ENCODE data around the gene CEP131. TPM values are rescaled to one million over a fixed set of nuclear protein-coding genes. Genes with fewer than 3 reads are reported as not detected.

Gene CEP131
- total and polyA plus RNA-seq, 2 of the 4 experiments (the other 2 are of a cell fraction): 4.8 to 9.6 TPM

DNA sequence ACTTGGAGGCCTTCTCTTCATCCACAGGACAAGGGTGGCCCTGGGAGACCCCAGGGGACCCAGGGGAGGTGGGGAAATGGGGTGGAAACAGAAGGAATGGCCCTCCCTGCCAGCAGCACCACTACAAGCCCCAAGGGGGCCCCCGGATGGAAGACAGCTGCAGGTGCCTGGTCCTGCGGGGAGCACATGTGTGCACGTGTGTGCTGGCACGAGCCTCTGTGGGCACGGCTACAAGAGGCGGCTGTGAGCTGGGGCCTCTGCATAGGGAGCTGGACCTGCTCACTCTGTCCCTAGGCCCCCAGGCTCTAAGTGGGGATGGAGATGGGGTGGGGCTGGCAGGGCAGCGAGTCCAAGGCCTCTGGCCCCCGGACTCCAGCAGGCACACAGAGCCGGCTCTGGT is 43.5 kb downstream of the CEP131 start:
- DNase-seq (no peak), ATAC-seq (ENCODE audit: low read depth) (no peak; the same call in 1 of the 2 replicates)
- H2BK20ac ChIP-seq (ENCODE audit: low read depth, low read length): no peak overlapping the region
- H3K23ac ChIP-seq (ENCODE audit: low read depth, low read length): no peak overlapping the region
- no peak overlapping the region for H4K8ac ChIP-seq (ENCODE audit: low read depth in 2 of 2, low read length in 2 of 2)
- H3K79me1 ChIP-seq (ENCODE audit: low read depth in 1 of 2, low read length in 2 of 2): no peaks in the 10 kb centered on the region
- H3K4me2 ChIP-seq (ENCODE audit: low read depth, low read length): no peak overlapping the region
- no peaks in the 10 kb centered on the region for H3K9me3 ChIP-seq (ENCODE audit: control insufficient read depth, insufficient read depth, low read length)
- POLR2A ChIA-PET (ENCODE audit: unreplicated experiment): no interaction called here
- H2BK5ac ChIP-seq (ENCODE audit: low read depth, low read length, poor library complexity, severe bottlenecking): no peak overlapping the region
- in situ Hi-C loops (cut with MboI; ENCODE audit: low sequenced_read_pairs) (no loop called here), dilution Hi-C loops (cut with HindIII; ENCODE audit: low sequenced_read_pairs, unreplicated experiment) (no loop called here), intact Hi-C loops (cut with micrococcal nuclease) (no loop called here)
- no peak overlapping the region for H3K18ac ChIP-seq (ENCODE audit: low read depth, low read length)
- no peak overlapping the region for H4K5ac ChIP-seq (ENCODE audit: low read depth, low read length)
- H3K27me3 ChIP-seq (ENCODE audit: control insufficient read depth, insufficient read depth, low read length): peaks cover 2% of the 10 kb centered on the region; the same call in 1 of the 2 replicates
- no peaks in the 10 kb centered on the region for H3K36me3 ChIP-seq (ENCODE audit: control insufficient read depth, insufficient read depth, low read length)
- TF ChIP-seq SMC3 (IDR thresholded peaks at IDR 0.05; ENCODE audit: low read depth, low read length): no peak
- TF ChIP-seq BHLHE40 (IDR thresholded peaks at IDR 0.05; ENCODE audit: low read depth, low read length): no peak
- no peak for TF ChIP-seq MAZ (IDR thresholded peaks at IDR 0.05; ENCODE audit: borderline replicate concordance, low read depth, low read length)
- CTCF ChIA-PET: no interaction called here
- H4K20me1 ChIP-seq (ENCODE audit: insufficient read depth, low read length): no peaks in the 10 kb centered on the region
- no peak overlapping the region for H3K4ac ChIP-seq (ENCODE audit: low read depth, low read length)
- H3K9ac ChIP-seq (ENCODE audit: low read depth, low read length): no peak overlapping the region
- no peak overlapping the region for H4K91ac ChIP-seq (ENCODE audit: insufficient read depth, low read depth, low read length)
- H2AK9ac ChIP-seq (replicated peaks; ENCODE audit: low read depth, low read length, poor library complexity): no peak overlapping the region
- H2AK5ac ChIP-seq (ENCODE audit: low read depth, low read length): no peak overlapping the region
- H3K4me1 ChIP-seq (ENCODE audit: control insufficient read depth, insufficient read depth, low read length): no peaks in the 10 kb centered on the region
- no peak overlapping the region for H2AFZ ChIP-seq (replicated peaks; ENCODE audit: low read length, poor library complexity)
- H2BK120ac ChIP-seq (ENCODE audit: low read depth, low read length): no peak overlapping the region
- H3K9me1 ChIP-seq (ENCODE audit: insufficient read depth, low read length): no peaks in the 10 kb centered on the region
- WGBS, 2 experiments (ENCODE audit: extremely low coverage in 2 of 2, insufficient read length in 1 of 2): no CpG with 5 or more reads among the region's 9 CpGs
- H2BK15ac ChIP-seq (ENCODE audit: low read depth, low read length): no peak overlapping the region
- no peak overlapping the region for H3K14ac ChIP-seq (replicated peaks; ENCODE audit: low read depth, low read length)
- no peak overlapping the region for H3K56ac ChIP-seq (ENCODE audit: extremely low read depth, insufficient read depth, low read length)
- H3K4me3 ChIP-seq (ENCODE audit: insufficient read depth, low read depth, low read length): no peak overlapping the region
- BruUV-seq (replicated peaks): no TSS peak
- no peak overlapping the region for H3K27ac ChIP-seq (ENCODE audit: insufficient read depth, low read length)

Measured in IMR-90 (cell line).